Naive thymus-derived CD4-positive, alpha-beta T cell (primary cell): Measurements from ENCODE around the gene PIK3C2B. TPM values are rescaled to one million over a fixed set of nuclear protein-coding genes. Genes with fewer than 3 reads are reported as not detected.

Experiments
- ATAC-seq: fragments of 150-1000 bp; cut with Tn5 transposase; 2 replicates; pipeline ENCODE4 v1.10.0; 2021; ENCODE audit warnings: mild to moderate bottlenecking, moderate library complexity
- CTCF ChIA-PET: fragments of 350-600 bp; sonication (Branson Sonifier 250); formaldehyde crosslinking; loops from one replicate; lab custom pipeline; 2021; ENCODE audit warnings: antibody characterized with exemption; lab: Charles Lee
- POLR2A ChIA-PET: fragments of 350-600 bp; sonication (Branson Sonifier 250); formaldehyde crosslinking; loops from one replicate; lab custom pipeline; 2021; ENCODE audit warnings: antibody characterized with exemption, inconsistent platforms; lab: Charles Lee
- DNase-seq, 9 donors: peaks; one replicate each; pipeline versions ENCODE4 v3.0.0 to v3.0.0-alpha.2; 2020 to 2022; ENCODE audit warnings: mixed read lengths in 1 of 9
- H3K27ac ChIP-seq: one replicate; pipeline ENCODE4 v1.7.0; 2013; ENCODE audit warnings: mild to moderate bottlenecking, low read depth, low read length, moderate library complexity
- H3K27me3 ChIP-seq, 2 donors: one replicate each; pipeline ENCODE4 v1.7.0; 2013; ENCODE audit warnings: low read length in 2 of 2, mild to moderate bottlenecking in 2 of 2, moderate library complexity in 2 of 2; ENCODE audit not compliant: control insufficient read depth in 2 of 2, insufficient read depth in 2 of 2
- H3K36me3 ChIP-seq, 3 experiments: 1 replicate in 2 of 3; 2 replicates in 1 of 3; pipeline ENCODE4 v1.7.0; 2013; ENCODE audit warnings: low read length in 3 of 3, mild to moderate bottlenecking in 3 of 3, moderate library complexity in 1 of 3; ENCODE audit not compliant: insufficient read depth in 3 of 3, control insufficient read depth in 2 of 3
- H3K4me1 ChIP-seq, 2 donors: one replicate each; pipeline ENCODE4 v1.7.0; 2013; ENCODE audit warnings: low read length in 2 of 2, mild to moderate bottlenecking in 2 of 2, moderate library complexity in 1 of 2; ENCODE audit not compliant: control insufficient read depth in 2 of 2, insufficient read depth in 2 of 2
- H3K4me3 ChIP-seq: 2 replicates; pipeline ENCODE4 v1.7.0; 2013; ENCODE audit warnings: mild to moderate bottlenecking, low read length
- H3K9me3 ChIP-seq, 3 experiments: 1 replicate in 2 of 3; 2 replicates in 1 of 3; pipeline ENCODE4 v1.7.0; 2013; ENCODE audit warnings: low read length in 3 of 3; ENCODE audit not compliant: control insufficient read depth in 2 of 3
- H3K27ac Mint-ChIP-seq, 9 donors: one replicate each; pipeline ENCODE4 v1.8.0; 2020 to 2022; ENCODE audit warnings: mixed read lengths in 9 of 9, mild to moderate bottlenecking in 8 of 9, moderate library complexity in 5 of 9, inconsistent platforms in 2 of 9
- H3K27me3 Mint-ChIP-seq, 5 donors: one replicate each; pipeline ENCODE4 v1.8.0; 2021 to 2022; ENCODE audit warnings: mixed read lengths in 5 of 5, mild to moderate bottlenecking in 1 of 5
- H3K36me3 Mint-ChIP-seq, 5 donors: one replicate each; pipeline ENCODE4 v1.8.0; 2020 to 2022; ENCODE audit warnings: mixed read lengths in 5 of 5, mild to moderate bottlenecking in 3 of 5, inconsistent platforms in 1 of 5
- H3K4me1 Mint-ChIP-seq, 7 donors: one replicate each; pipeline ENCODE4 v1.8.0; 2020 to 2022; ENCODE audit warnings: mixed read lengths in 7 of 7, mild to moderate bottlenecking in 3 of 7, inconsistent platforms in 1 of 7
- H3K4me3 Mint-ChIP-seq, 10 donors: one replicate each; pipeline ENCODE4 v1.8.0; 2020 to 2022; ENCODE audit warnings: mild to moderate bottlenecking in 10 of 10, mixed read lengths in 10 of 10, moderate library complexity in 6 of 10, inconsistent platforms in 2 of 10
- H3K9me3 Mint-ChIP-seq, 11 donors: one replicate each; pipeline ENCODE4 v1.8.0; 2020 to 2022; ENCODE audit warnings: mixed read lengths in 11 of 11, mild to moderate bottlenecking in 4 of 11, inconsistent platforms in 1 of 11, moderate library complexity in 1 of 11
- intact Hi-C, 2 donors: fragments of 100-400 bp; cut with micrococcal nuclease; formaldehyde crosslinking; loops; one replicate each; pipeline ENCODE4 v1.15.1; 2023
- polyA plus RNA-seq, 2 donors: library from polyadenylated mRNA; unstranded; fragments of 300-500 nt; fragmentation: Illumina TruSeq; gene quantifications; one replicate each; pipeline ENCODE4 v1.2.3, GENCODE V29; 2021
- total RNA-seq, 6 experiments: library from RNA in 5 of 6; stranded (reverse) in 5 of 6; gene quantifications; 1 replicate in 5 of 6; 2 replicates in 1 of 6; pipeline ENCODE4 v1.2.3 and lab custom pipeline; 2021 to 2026

Gene PIK3C2B
- total and polyA plus RNA-seq, 7 experiments from 2014 or later, result 2.7 to 41.9 (median 27.6) TPM

GRCh38 chr1:204529371-204529895 lies 34.8 kb upstream of the PIK3C2B start:
- Histone ChIP-seq H3K27me3 (no peaks in the 10 kb centered on the region), H3K4me3 (no peak overlapping the region), H3K27ac (no peak overlapping the region), H3K36me3 (peaks cover 16 to 86% (median 40%) of the 10 kb centered on the region in 3 experiments), H3K9me3 (no peaks in the 10 kb centered on the region), H3K4me1 (peaks cover 0 to 20% of the 10 kb centered on the region in 2 donors)
- ATAC-seq, result peak; percentile 49
- ChIA-PET POLR2A (interaction anchor here (6.2 kb wide), 1 partner anchor 13 kb away, joined by 84 read pairs; the partner anchor contains the start of gene MDM4), CTCF (interaction anchor here (0.6 to 1.1 kb wide), 3 partner anchors 16 to 29 kb away, joined by 3 to 5 read pairs (median 3); no protein-coding TSS in a partner anchor)
- peaks cover 0 to 4% (median 0%) of the 10 kb centered on the region in 11 donors for H3K9me3 Mint-ChIP-seq
- no peak overlapping the region for H3K27ac Mint-ChIP-seq
- intact Hi-C loops, result no loop called here
- peaks cover 20 to 67% (median 37%) of the 10 kb centered on the region in 7 donors for H3K4me1 Mint-ChIP-seq
- peaks cover 9 to 53% (median 32%) of the 10 kb centered on the region in 5 donors for H3K36me3 Mint-ChIP-seq
- H3K4me3 Mint-ChIP-seq, result no peak overlapping the region
- no peaks in the 10 kb centered on the region for H3K27me3 Mint-ChIP-seq
- DNase-seq, result no peak

GRCh38 chr1:204528677-204529076 lies 34.1 kb upstream of the PIK3C2B start:
- intact Hi-C loops, result no loop called here
- Mint-ChIP-seq H3K27me3 (no peaks in the 10 kb centered on the region), H3K4me3 (no peak overlapping the region), H3K9me3 (peaks cover under 1 to 8% (median 3%) of the 10 kb centered on the region in 11 donors), H3K4me1 (peaks cover 25 to 71% (median 44%) of the 10 kb centered on the region in 7 donors), H3K27ac (peak overlapping the region in 4 of 9 donors; percentile 11 to 56 (median 29)), H3K36me3 (peaks cover 13 to 54% (median 37%) of the 10 kb centered on the region in 5 donors)
- H3K27me3 ChIP-seq, result no peaks in the 10 kb centered on the region
- DNase-seq (no peak), ATAC-seq (no peak)
- H3K4me1 ChIP-seq, result peaks cover 0 to 20% of the 10 kb centered on the region in 2 donors
- CTCF ChIA-PET, result interaction anchor here (0.6 to 1.1 kb wide), 3 partner anchors 16 to 30 kb away, joined by 3 to 5 read pairs (median 3); no protein-coding TSS in a partner anchor
- no peak overlapping the region for H3K4me3 ChIP-seq
- H3K9me3 ChIP-seq, result peaks cover 0 to 2% (median 0%) of the 10 kb centered on the region in 3 experiments
- H3K27ac ChIP-seq, result no peak overlapping the region
- peaks cover 16 to 83% (median 40%) of the 10 kb centered on the region in 3 experiments for H3K36me3 ChIP-seq
- POLR2A ChIA-PET, result interaction anchor here (6.2 to 8.4 kb wide), 2 partner anchors 13 to 21 kb away, joined by 60 to 84 read pairs; partner anchors contain the start of gene MDM4

GRCh38 chr1:204528241-204528640 lies 33.6 kb upstream of the PIK3C2B start:
- CTCF ChIA-PET, result interaction anchor here (1.0 kb wide), 1 partner anchor 28 kb away, joined by 3 read pairs; no protein-coding TSS in a partner anchor
- H3K27ac ChIP-seq, result no peak overlapping the region
- peak overlapping the region in 4 of 9 donors; percentile 11 to 76 (median 38) for H3K27ac Mint-ChIP-seq
- peaks cover 15 to 53% (median 40%) of the 10 kb centered on the region in 5 donors for H3K36me3 Mint-ChIP-seq
- peaks cover 16 to 80% (median 40%) of the 10 kb centered on the region in 3 experiments for H3K36me3 ChIP-seq
- H3K27me3 ChIP-seq, result no peaks in the 10 kb centered on the region
- peaks cover 2 to 10% (median 4%) of the 10 kb centered on the region in 11 donors for H3K9me3 Mint-ChIP-seq
- H3K9me3 ChIP-seq, result peaks cover 0 to 5% (median 0%) of the 10 kb centered on the region in 3 experiments
- ATAC-seq (no peak), DNase-seq (no peak)
- H3K4me3 ChIP-seq, result no peak overlapping the region
- no peaks in the 10 kb centered on the region for H3K27me3 Mint-ChIP-seq
- intact Hi-C loops, result no loop called here
- peaks cover 0 to 20% of the 10 kb centered on the region in 2 donors for H3K4me1 ChIP-seq
- POLR2A ChIA-PET, result interaction anchor here (0.8 to 8.4 kb wide), 3 partner anchors 12 to 21 kb away, joined by 4 to 84 read pairs (median 60); partner anchors contain the start of gene MDM4
- no peak overlapping the region for H3K4me3 Mint-ChIP-seq
- peaks cover 25 to 73% (median 47%) of the 10 kb centered on the region in 7 donors for H3K4me1 Mint-ChIP-seq

- peaks cover 20 to 50% of the 10 kb centered on the region in 2 donors for H3K4me1 ChIP-seq
- Mint-ChIP-seq H3K9me3 (peaks cover 2 to 15% (median 5%) of the 10 kb centered on the region in 11 donors), H3K27ac (peak overlapping the region; percentile 43 to 84 (median 79)), H3K4me3 (peak overlapping the region in 8 of 10 donors; percentile 0 to 64 (median 39)), H3K27me3 (no peaks in the 10 kb centered on the region), H3K4me1 (peaks cover 31 to 75% (median 56%) of the 10 kb centered on the region in 7 donors), H3K36me3 (peaks cover 10 to 46% (median 36%) of the 10 kb centered on the region in 5 donors)
- no peak for ATAC-seq
- POLR2A ChIA-PET, result interaction anchor here (0.8 to 8.4 kb wide), 6 partner anchors 8 to 31 kb away, joined by 3 to 84 read pairs (median 6); partner anchors contain the start of genes MDM4 and PIK3C2B
- H3K9me3 ChIP-seq, result peaks cover 0 to 5% (median 0%) of the 10 kb centered on the region in 3 experiments
- peaks cover 7 to 49% (median 19%) of the 10 kb centered on the region in 3 experiments for H3K36me3 ChIP-seq
- CTCF ChIA-PET, result no interaction called here
- H3K27me3 ChIP-seq, result no peaks in the 10 kb centered on the region
- H3K4me3 ChIP-seq, result no peak overlapping the region
- intact Hi-C loops, result no loop called here
- DNase-seq, result no peak
- H3K27ac ChIP-seq, result peak overlapping the region; percentile 40
Measured at GRCh38 chr1:204524986-204525385, 30.4 kb upstream of the PIK3C2B start.

- Histone ChIP-seq H3K9me3 (peaks cover 0 to 5% (median 0%) of the 10 kb centered on the region in 3 experiments), H3K36me3 (peaks cover 7 to 41% (median 19%) of the 10 kb centered on the region in 3 experiments), H3K27me3 (no peaks in the 10 kb centered on the region), H3K27ac (no peak overlapping the region), H3K4me3 (no peak overlapping the region), H3K4me1 (peaks cover 31 to 61% of the 10 kb centered on the region in 2 donors)
- ChIA-PET POLR2A (interaction anchor here (0.9 to 8.4 kb wide), 5 partner anchors 10 to 35 kb away, joined by 3 to 60 read pairs (median 4); no protein-coding TSS in a partner anchor), CTCF (interaction anchor here (0.6 to 1.2 kb wide), 4 partner anchors 17 to 113 kb away, joined by 3 to 4 read pairs (median 4); no protein-coding TSS in a partner anchor)
- H3K36me3 Mint-ChIP-seq, result peaks cover 10 to 54% (median 38%) of the 10 kb centered on the region in 5 donors
- H3K27ac Mint-ChIP-seq, result peak overlapping the region; percentile 57 to 84 (median 79)
- peak overlapping the region; percentile 26 to 75 (median 62) for H3K4me3 Mint-ChIP-seq
- H3K27me3 Mint-ChIP-seq, result no peaks in the 10 kb centered on the region
- DNase-seq (no peak), ATAC-seq (no peak)
- peaks cover 2 to 15% (median 5%) of the 10 kb centered on the region in 11 donors for H3K9me3 Mint-ChIP-seq
- intact Hi-C loops, result no loop called here
- peaks cover 43 to 83% (median 68%) of the 10 kb centered on the region in 7 donors for H3K4me1 Mint-ChIP-seq
Measured at GRCh38 chr1:204523605-204524215, 29.1 kb upstream of the PIK3C2B start.
